Calu3 (cell line): ENCODE measurements around the gene AFF4. TPM values are rescaled to one million over a fixed set of nuclear protein-coding genes. Genes with fewer than 3 reads are reported as not detected.

Experiments used
- BruUV-seq: library from RNA; stranded (reverse); fragments of 400-500 nt; replicated peaks from 2 replicates; lab custom pipeline; 2021; lab: Mats Ljungman, UMichigan
- CTCF ChIA-PET: fragments of 300-600 bp; sonication (Branson Sonifier 250); formaldehyde crosslinking; loops from one replicate; lab custom pipeline; 2022; ENCODE audit warnings: antibody characterized with exemption; lab: Charles Lee
- DNase-seq: peaks from one replicate; pipeline ENCODE4 v3.0.0; 2022
- H3K27ac Mint-ChIP-seq: one replicate; pipeline ENCODE4 v1.8.0; 2022; ENCODE audit warnings: mixed read lengths; ENCODE audit not compliant: unreplicated experiment
- H3K27me3 Mint-ChIP-seq: one replicate; pipeline ENCODE4 v1.8.0; 2022; ENCODE audit warnings: mixed read lengths; ENCODE audit not compliant: unreplicated experiment
- H3K36me3 Mint-ChIP-seq: one replicate; pipeline ENCODE4 v1.8.0; 2022; ENCODE audit warnings: mild to moderate bottlenecking, moderate library complexity, mixed read lengths; ENCODE audit not compliant: insufficient read depth, unreplicated experiment
- H3K4me1 Mint-ChIP-seq: one replicate; pipeline ENCODE4 v1.8.0; 2022; ENCODE audit warnings: mild to moderate bottlenecking, low read depth, mixed read lengths; ENCODE audit not compliant: unreplicated experiment
- H3K4me3 Mint-ChIP-seq: one replicate; pipeline ENCODE4 v1.8.0; 2022; ENCODE audit warnings: mild to moderate bottlenecking, low read depth, moderate library complexity, mixed read lengths; ENCODE audit not compliant: unreplicated experiment
- H3K9me3 Mint-ChIP-seq: one replicate; pipeline ENCODE4 v1.8.0; 2022; ENCODE audit warnings: low read depth, mixed read lengths; ENCODE audit not compliant: unreplicated experiment
- CTCF ChIP-seq: fragments of 200-600 bp; IDR thresholded peaks from one replicate; pipeline ENCODE4 v1.8.0; 2022; ENCODE audit warnings: antibody characterized with exemption; ENCODE audit not compliant: unreplicated experiment
- intact Hi-C: fragments of 100-400 bp; cut with micrococcal nuclease; formaldehyde crosslinking; loops from one replicate; pipeline ENCODE4 v1.10.0; 2022; ENCODE audit not compliant: unreplicated experiment
- total RNA-seq: library from RNA; stranded (reverse); gene quantifications from 2 replicates; pipeline ENCODE4 v1.2.3, GENCODE V29; 2022

Gene AFF4
- total RNA-seq, 1 experiment from 2014 or later = 87.1 TPM

- no TSS peak for BruUV-seq
- intact Hi-C loops = no loop called here
- Mint-ChIP-seq H3K9me3 (no peaks in the 10 kb centered on the region), H3K36me3 (no peaks in the 10 kb centered on the region), H3K27me3 (no peaks in the 10 kb centered on the region), H3K27ac (no peak overlapping the region), H3K4me3 (no peak overlapping the region), H3K4me1 (peaks cover 13% of the 10 kb centered on the region)
- CTCF ChIA-PET = no interaction called here
- no peak for TF ChIP-seq CTCF
- DNase-seq = no peak
Measured at GRCh38 chr5:132850066-132850465, 113.4 kb downstream of the AFF4 start.

GRCh38 chr5:132849347-132849746 lies 114.1 kb downstream of the AFF4 start:
- no peak for DNase-seq
- CTCF ChIA-PET = interaction anchor here (0.5 to 0.8 kb wide), 2 partner anchors 8 to 295 kb away, joined by 3 to 5 read pairs; no protein-coding TSS in a partner anchor
- TF ChIP-seq CTCF = no peak
- Mint-ChIP-seq H3K4me3 (no peak overlapping the region), H3K27ac (no peak overlapping the region), H3K4me1 (peaks cover 13% of the 10 kb centered on the region), H3K9me3 (no peaks in the 10 kb centered on the region), H3K36me3 (no peaks in the 10 kb centered on the region), H3K27me3 (no peaks in the 10 kb centered on the region)
- no TSS peak for BruUV-seq
- intact Hi-C loops = no loop called here

GRCh38 chr5:132848270-132848669 lies 115.2 kb downstream of the AFF4 start:
- CTCF ChIA-PET = interaction anchor here (0.9 kb wide), 1 partner anchor 13 kb away, joined by 4 read pairs; no protein-coding TSS in a partner anchor
- H3K27me3 Mint-ChIP-seq = no peaks in the 10 kb centered on the region
- H3K4me3 Mint-ChIP-seq = no peak overlapping the region
- no TSS peak for BruUV-seq
- H3K36me3 Mint-ChIP-seq = no peaks in the 10 kb centered on the region
- no peak overlapping the region for H3K27ac Mint-ChIP-seq
- H3K4me1 Mint-ChIP-seq = peaks cover 13% of the 10 kb centered on the region
- intact Hi-C loops = no loop called here
- H3K9me3 Mint-ChIP-seq = no peaks in the 10 kb centered on the region
- DNase-seq = no peak
- no peak for TF ChIP-seq CTCF

- TF ChIP-seq CTCF = no peak
- no peaks in the 10 kb centered on the region for H3K27me3 Mint-ChIP-seq
- H3K4me1 Mint-ChIP-seq = peaks cover 29% of the 10 kb centered on the region
- H3K27ac Mint-ChIP-seq = no peak overlapping the region
- no TSS peak for BruUV-seq
- no peak for DNase-seq
- no peaks in the 10 kb centered on the region for H3K36me3 Mint-ChIP-seq
- CTCF ChIA-PET = interaction anchor here (0.6 kb wide), 1 partner anchor 119 kb away, joined by 3 read pairs; no protein-coding TSS in a partner anchor
- intact Hi-C loops = no loop called here
- H3K4me3 Mint-ChIP-seq = no peak overlapping the region
- H3K9me3 Mint-ChIP-seq = no peaks in the 10 kb centered on the region
Measured at GRCh38 chr5:132841305-132841704, 122.1 kb downstream of the AFF4 start.
